ENCODE results near the gene PTPRJ.

DNA sequence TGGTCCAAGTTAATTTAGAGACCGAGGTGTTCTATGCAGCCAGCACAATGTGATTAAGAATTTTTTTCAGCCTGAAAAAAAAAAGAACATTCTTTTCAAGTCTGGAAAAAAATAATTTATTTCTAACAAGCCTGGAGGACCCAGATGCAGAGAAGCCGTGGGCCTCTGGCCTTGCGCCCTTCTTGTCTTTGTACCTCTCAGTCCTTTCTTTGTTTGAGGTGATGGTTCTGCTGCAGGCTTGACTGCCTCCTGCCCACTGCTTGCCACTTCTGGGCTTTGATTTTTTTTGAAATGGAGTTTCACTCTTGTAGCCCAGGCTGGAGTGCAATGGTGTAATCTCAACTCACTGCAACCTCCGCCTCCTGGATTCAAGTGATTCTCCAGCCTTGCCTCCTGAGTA lies 7.2 kb upstream of the PTPRJ start:
- TF ChIP-seq TBL1XR1 (IDR thresholded peaks at IDR 0.05; ENCODE audit: low read length in 2 of 2) = no peak
- no peak for TF ChIP-seq NFIC (IDR thresholded peaks at IDR 0.05)
- TF ChIP-seq BRCA1 (IDR thresholded peaks at IDR 0.05) = no peak
- TF ChIP-seq BRCA1 (CRISPR knock-in tag; IDR thresholded peaks at IDR 0.05) = no peak
- no peak for TF ChIP-seq JUNB (CRISPR knock-in tag; conservative IDR thresholded peaks at IDR 0.05)
- no peak for TF ChIP-seq CEBPG (CRISPR knock-in tag; IDR thresholded peaks at IDR 0.05)
- no peak for TF ChIP-seq CEBPG (tag; conservative IDR thresholded peaks at IDR 0.05 in 1 of 2, IDR thresholded peaks at IDR 0.05 in 1 of 2)
- no peak for TF ChIP-seq NFYB (IDR thresholded peaks at IDR 0.05; ENCODE audit: extremely low read depth, insufficient read length)
- TF ChIP-seq GABPA (tag; conservative IDR thresholded peaks at IDR 0.05; ENCODE audit: low read depth) = no peak
- no peak for TF ChIP-seq TAF1 (IDR thresholded peaks at IDR 0.05; ENCODE audit: control insufficient read depth, extremely low read depth, insufficient read depth, low read length, severe bottlenecking)
- TF ChIP-seq CTCF (IDR thresholded peaks at IDR 0.05 in 2 of 3, conservative IDR thresholded peaks at IDR 0.05 in 1 of 3; ENCODE audit: insufficient read depth in 2 of 3, low read depth in 1 of 3, low read length in 3 of 3) = no peak

Data from K562 (cell line).